ENCODE results near the gene KAT2B.

Gene KAT2B

DNA sequence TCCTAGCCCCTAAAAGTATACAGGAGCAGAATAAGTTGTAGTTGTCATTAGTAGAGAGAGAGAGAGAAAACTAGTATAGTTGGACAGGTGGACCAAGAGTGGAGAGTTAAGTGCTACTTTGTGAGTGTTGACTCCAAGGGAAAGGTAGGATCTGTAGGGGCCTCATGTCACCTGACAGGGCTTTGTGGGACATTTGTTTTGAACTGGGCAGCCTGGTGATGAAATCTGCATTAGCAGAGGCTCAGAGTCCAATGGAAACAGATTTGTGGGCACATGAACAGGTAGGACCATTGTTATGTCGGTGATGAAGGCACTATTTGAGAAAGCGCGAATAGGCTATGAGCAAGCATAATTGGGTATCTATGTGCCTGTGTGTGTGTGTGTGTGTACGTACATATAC, 102.3 kb downstream of the KAT2B start:
- FAIRE-seq, result no peak
- no peak for DNase-seq (ENCODE audit: insufficient read length, low spot score)
- TF ChIP-seq, protein P1, sequence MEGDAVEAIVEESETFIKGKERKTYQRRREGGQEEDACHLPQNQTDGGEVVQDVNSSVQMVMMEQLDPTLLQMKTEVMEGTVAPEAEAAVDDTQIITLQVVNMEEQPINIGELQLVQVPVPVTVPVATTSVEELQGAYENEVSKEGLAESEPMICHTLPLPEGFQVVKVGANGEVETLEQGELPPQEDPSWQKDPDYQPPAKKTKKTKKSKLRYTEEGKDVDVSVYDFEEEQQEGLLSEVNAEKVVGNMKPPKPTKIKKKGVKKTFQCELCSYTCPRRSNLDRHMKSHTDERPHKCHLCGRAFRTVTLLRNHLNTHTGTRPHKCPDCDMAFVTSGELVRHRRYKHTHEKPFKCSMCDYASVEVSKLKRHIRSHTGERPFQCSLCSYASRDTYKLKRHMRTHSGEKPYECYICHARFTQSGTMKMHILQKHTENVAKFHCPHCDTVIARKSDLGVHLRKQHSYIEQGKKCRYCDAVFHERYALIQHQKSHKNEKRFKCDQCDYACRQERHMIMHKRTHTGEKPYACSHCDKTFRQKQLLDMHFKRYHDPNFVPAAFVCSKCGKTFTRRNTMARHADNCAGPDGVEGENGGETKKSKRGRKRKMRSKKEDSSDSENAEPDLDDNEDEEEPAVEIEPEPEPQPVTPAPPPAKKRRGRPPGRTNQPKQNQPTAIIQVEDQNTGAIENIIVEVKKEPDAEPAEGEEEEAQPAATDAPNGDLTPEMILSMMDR (IDR thresholded peaks at IDR 0.05; ENCODE audit: insufficient read depth, missing control alignments), result no peak

DNA sequence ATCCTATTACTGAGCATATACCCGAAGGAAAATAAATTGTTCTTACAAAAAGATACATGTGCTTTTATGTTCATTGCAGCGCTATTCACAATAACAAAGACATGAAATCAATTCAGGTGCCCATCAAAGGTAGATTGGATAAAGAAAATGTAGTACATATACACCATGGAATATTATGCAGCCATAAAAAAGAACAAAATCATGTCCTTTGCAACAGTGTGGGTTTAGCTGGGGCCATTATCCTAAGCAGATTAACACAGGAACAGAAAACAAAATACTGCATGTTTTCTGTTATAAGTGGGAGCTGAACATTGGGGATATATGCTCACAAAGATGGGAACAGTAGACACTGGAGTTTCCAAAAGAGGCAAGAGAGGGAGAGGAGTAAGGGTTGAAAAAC, 103.3 kb downstream of the KAT2B start:
- no peak for FAIRE-seq
- TF ChIP-seq, protein P1 (IDR thresholded peaks at IDR 0.05; ENCODE audit: insufficient read depth, missing control alignments), result no peak

DNA sequence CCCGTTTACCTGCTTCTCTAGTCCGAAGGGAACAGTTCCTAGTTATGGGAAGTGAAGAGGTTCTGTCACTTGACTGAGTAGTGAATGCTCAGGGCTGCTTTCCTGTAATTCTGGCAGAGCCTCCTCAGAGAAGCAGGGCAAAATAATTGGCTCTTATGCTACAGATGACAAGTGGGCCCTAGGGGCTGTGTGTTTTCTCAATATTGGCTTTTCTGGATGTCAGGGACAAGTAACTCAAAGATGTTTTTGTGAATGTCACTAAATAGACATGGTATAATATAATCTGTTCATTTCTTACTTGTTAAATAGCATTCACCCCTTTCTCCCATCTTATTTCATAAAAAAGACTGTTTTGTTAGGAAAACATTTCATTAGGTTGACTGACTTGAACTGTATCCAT, 105.6 kb downstream of the KAT2B start:
- FAIRE-seq (no peak), DNase-seq (ENCODE audit: insufficient read length, low spot score) (no peak)
- TF ChIP-seq, protein P1 (IDR thresholded peaks at IDR 0.05; ENCODE audit: insufficient read depth, missing control alignments), result no peak

More for the DNA sequence above, 103.3 kb downstream of the KAT2B start:
- no peak for DNase-seq (ENCODE audit: insufficient read length, low spot score)

DNA sequence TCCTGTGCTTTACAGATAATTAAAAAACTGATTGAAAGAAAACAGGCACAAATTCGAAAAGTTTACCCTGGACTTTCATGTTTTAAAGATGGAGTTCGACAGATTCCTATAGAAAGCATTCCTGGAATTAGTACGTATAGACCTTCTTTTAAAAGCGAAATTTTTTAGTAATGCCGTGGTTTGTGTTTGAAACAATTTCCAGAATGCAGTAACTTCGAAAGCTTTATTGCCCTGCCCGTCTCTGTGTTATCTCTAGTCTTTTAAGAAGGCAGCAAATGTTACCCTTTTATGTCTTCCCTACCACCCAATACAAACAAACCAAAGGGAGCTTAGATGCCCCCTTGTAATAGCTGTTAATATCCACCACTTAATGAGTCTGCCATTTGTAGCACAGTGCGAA, 106.1 kb downstream of the KAT2B start:
- no peak for DNase-seq (ENCODE audit: insufficient read length, low spot score)
- no peak for FAIRE-seq
- TF ChIP-seq, protein P1 (IDR thresholded peaks at IDR 0.05; ENCODE audit: insufficient read depth, missing control alignments), result no peak

DNA sequence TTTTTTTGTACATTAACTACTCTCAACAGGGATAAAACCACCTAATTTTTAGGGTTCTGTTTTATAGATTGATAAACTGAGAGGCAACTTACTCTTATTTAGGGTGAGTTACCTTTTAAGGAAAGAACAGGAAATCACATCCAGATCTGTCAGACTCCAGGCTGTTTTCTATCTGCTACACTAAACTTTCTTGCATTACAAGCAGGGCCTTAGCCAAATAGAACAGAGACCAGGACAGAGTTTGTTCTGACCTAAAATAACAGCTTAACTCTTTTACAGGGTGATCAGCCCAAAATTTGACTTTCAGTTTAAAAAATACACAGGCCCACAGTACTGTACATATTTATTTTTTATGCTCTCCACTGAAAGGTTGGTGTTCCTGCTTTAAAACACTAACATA, 107.1 kb downstream of the KAT2B start:
- no peak for DNase-seq (ENCODE audit: insufficient read length, low spot score)
- TF ChIP-seq, protein P1 (IDR thresholded peaks at IDR 0.05; ENCODE audit: insufficient read depth, missing control alignments), result no peak
- no peak for FAIRE-seq

DNA sequence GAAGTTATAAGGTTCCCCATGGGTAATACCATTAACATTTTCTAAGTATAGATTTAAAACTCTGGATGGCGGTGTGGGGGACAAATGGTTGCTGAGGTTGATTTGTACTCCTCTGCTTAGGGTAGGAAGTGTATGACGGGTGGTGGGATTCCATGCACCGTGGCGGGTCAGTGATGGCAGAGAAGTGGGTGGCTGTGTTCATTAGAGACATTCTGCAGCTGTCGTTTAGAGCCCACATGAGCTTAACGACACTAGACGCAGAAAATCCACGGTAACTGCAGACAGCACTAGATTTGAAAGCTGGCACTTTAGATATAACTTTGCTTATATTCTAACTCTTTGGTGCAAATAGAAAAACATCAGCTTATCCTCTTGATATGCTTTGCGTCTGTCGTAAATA, 108.2 kb downstream of the KAT2B start:
- no peak for FAIRE-seq
- TF ChIP-seq, protein P1 (IDR thresholded peaks at IDR 0.05; ENCODE audit: insufficient read depth, missing control alignments), result no peak

DNA sequence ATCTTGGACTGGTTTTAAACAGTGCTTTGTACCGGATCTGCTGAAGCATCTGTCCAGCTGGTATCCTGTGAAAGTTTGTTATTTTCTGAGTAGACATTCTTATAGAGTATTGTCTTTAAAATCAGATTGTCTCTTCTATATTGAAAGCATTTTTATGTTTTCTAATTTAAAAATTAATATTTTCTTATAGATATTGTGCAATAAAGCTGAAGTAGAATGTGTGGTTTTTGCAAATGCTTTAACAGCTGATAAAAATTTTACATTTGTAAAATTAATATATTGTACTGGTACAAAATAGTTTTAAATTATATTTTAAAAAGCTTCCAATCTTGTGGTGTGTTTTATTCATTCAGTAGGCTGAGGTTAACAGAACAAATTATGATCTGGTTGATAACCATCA, 113.8 kb downstream of the KAT2B start:
- FAIRE-seq, result peak; percentile 60
- TF ChIP-seq, protein P1 (IDR thresholded peaks at IDR 0.05; ENCODE audit: insufficient read depth, missing control alignments), result no peak
- no peak for DNase-seq (ENCODE audit: insufficient read length, low spot score)

More for the DNA sequence above, 108.2 kb downstream of the KAT2B start:
- DNase-seq (ENCODE audit: insufficient read length, low spot score), result no peak
